Measurements from ENCODE around the gene PTPRK. TPM values are rescaled to one million over a fixed set of nuclear protein-coding genes. Genes with fewer than 3 reads are reported as not detected.

PTPRK gene
- total RNA-seq, 4 donors from 2014 or later = 20.0 to 64.2 (median 36.6) TPM

GRCh38 chr6:128005009-128005408 lies 515.4 kb downstream of the PTPRK start:
- Histone ChIP-seq H3K36me3 (no peaks in the 10 kb centered on the region), H3K4me1 (no peaks in the 10 kb centered on the region), H3K27ac (no peak overlapping the region), H3K27me3 (no peaks in the 10 kb centered on the region), H3K9me3 (no peaks in the 10 kb centered on the region), H3K4me3 (no peak overlapping the region)
- DNase-seq = no peak
- no peak for TF ChIP-seq CTCF (IDR thresholded peaks at IDR 0.05)
- no peak for TF ChIP-seq POLR2A (IDR thresholded peaks at IDR 0.05)
- intact Hi-C loops (cut with DNase I; ENCODE audit: low total_unique reads) = no loop called here

DNA sequence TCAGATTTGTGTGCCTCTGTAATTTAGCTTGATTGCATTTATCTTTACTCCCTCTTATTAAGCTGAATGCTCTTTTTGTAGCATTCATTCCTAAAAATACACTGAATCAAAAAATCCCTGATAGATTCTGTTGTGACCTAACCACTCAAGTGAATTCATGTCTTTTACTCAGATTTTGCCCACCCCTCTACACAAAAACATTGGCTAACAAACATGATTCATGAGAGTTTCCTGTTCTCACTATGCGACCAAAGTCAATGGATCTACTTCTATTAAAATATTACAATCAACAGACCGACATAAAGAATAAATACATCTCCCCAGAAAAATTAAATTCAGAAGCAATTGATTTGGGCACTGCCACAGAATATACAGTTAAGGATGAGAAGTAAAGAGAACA lies 520.0 kb downstream of the PTPRK start:
- Histone ChIP-seq H3K27ac (no peak overlapping the region), H3K4me3 (no peak overlapping the region), H3K27me3 (no peaks in the 10 kb centered on the region), H3K4me1 (no peaks in the 10 kb centered on the region), H3K36me3 (no peaks in the 10 kb centered on the region), H3K9me3 (no peaks in the 10 kb centered on the region)
- TF ChIP-seq CTCF (IDR thresholded peaks at IDR 0.05) (no peak), POLR2A (IDR thresholded peaks at IDR 0.05) (no peak)
- DNase-seq = no peak
- intact Hi-C loops (cut with DNase I; ENCODE audit: low total_unique reads) = no loop called here

- H3K36me3 ChIP-seq = no peaks in the 10 kb centered on the region
- H3K27me3 ChIP-seq = no peaks in the 10 kb centered on the region
- H3K27ac ChIP-seq = no peak overlapping the region
- H3K9me3 ChIP-seq = no peaks in the 10 kb centered on the region
- H3K4me3 ChIP-seq = no peak overlapping the region
- intact Hi-C loops (cut with DNase I; ENCODE audit: low total_unique reads) = no loop called here
- no peaks in the 10 kb centered on the region for H3K4me1 ChIP-seq
- DNase-seq = no peak
- TF ChIP-seq CTCF (IDR thresholded peaks at IDR 0.05) (no peak), POLR2A (IDR thresholded peaks at IDR 0.05) (no peak)
Observed at GRCh38 chr6:127998985-127999384, 521.4 kb downstream of the PTPRK start.

GRCh38 chr6:127997496-127998164 lies 522.8 kb downstream of the PTPRK start:
- DNase-seq = no peak
- no peak for TF ChIP-seq POLR2A (IDR thresholded peaks at IDR 0.05)
- TF ChIP-seq CTCF (IDR thresholded peaks at IDR 0.05) = no peak
- Histone ChIP-seq H3K36me3 (no peaks in the 10 kb centered on the region), H3K27ac (no peak overlapping the region), H3K4me3 (no peak overlapping the region), H3K4me1 (no peaks in the 10 kb centered on the region), H3K9me3 (no peaks in the 10 kb centered on the region), H3K27me3 (no peaks in the 10 kb centered on the region)
- intact Hi-C loops (cut with DNase I; ENCODE audit: low total_unique reads) = no loop called here

- Histone ChIP-seq H3K27me3 (no peaks in the 10 kb centered on the region), H3K27ac (no peak overlapping the region), H3K36me3 (no peaks in the 10 kb centered on the region), H3K9me3 (no peaks in the 10 kb centered on the region), H3K4me1 (no peaks in the 10 kb centered on the region), H3K4me3 (no peak overlapping the region)
- intact Hi-C loops (cut with DNase I; ENCODE audit: low total_unique reads) = no loop called here
- no peak for TF ChIP-seq POLR2A (IDR thresholded peaks at IDR 0.05)
- no peak for DNase-seq
Observed at GRCh38 chr6:127996925-127997324, 523.5 kb downstream of the PTPRK start.

DNA sequence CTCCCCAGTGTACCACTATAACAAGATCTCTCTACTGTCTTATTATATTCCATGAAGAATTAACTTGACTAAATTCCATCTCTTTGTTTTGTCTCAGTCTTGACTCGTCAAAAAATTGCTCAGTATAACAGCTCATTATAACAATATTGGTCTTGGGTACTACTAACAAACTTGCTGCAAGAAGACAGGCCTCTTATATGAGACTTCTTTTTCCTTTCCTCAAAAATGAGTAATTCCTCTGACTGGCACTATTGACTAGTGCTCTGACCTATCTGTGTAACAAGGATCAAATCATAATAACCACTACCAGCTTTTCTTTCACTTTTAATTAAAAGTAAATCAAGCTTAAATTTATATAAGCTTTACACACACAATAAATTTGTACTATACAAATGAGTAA lies 528.3 kb downstream of the PTPRK start:
- H3K36me3 ChIP-seq = no peaks in the 10 kb centered on the region
- no peaks in the 10 kb centered on the region for H3K9me3 ChIP-seq
- TF ChIP-seq POLR2A (IDR thresholded peaks at IDR 0.05) = no peak
- no peak for TF ChIP-seq CTCF (IDR thresholded peaks at IDR 0.05)
- no peak for DNase-seq
- intact Hi-C loops (cut with DNase I; ENCODE audit: low total_unique reads) = no loop called here
- no peaks in the 10 kb centered on the region for H3K27me3 ChIP-seq
- H3K27ac ChIP-seq = no peak overlapping the region
- no peak overlapping the region for H3K4me3 ChIP-seq
- H3K4me1 ChIP-seq = no peaks in the 10 kb centered on the region
